D341Med (cell line): ENCODE data around the gene ZFYVE21.

ENCODE experiments used
- DNase-seq: peaks from one replicate; pipeline ENCODE4 v3.0.0; 2012; ENCODE audit warnings: low spot score

ZFYVE21 gene

DNA sequence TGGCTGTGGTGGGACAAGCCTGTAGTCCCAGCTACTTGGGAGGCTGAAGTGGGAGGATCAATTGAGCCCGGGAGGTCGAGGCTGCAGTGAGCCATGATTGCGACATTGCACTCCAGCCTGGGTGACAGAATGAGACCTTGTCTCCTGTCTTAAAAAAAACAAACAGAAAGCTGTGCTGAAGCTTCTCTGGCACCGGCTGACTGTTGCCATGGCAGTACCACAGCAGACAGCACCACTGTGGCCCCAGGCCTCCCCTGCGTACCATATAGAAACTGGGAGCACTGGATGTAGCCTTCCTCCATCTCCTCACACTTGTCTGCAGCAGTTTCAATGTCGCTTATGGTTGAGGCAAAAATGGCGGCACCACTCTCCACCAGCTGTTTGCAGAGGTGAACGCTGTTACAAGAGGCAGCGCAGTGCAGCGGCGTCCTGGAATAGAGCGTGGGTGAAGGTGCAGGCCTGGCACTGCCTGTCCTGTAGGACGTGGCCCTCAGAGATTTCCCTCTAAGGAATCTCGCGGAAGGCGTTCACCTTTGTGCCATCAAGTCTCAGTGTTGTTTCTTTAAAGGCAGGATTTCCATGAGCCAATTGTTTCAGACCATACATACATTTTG, 21.9 kb downstream of the ZFYVE21 start:
- no peak for DNase-seq

DNA sequence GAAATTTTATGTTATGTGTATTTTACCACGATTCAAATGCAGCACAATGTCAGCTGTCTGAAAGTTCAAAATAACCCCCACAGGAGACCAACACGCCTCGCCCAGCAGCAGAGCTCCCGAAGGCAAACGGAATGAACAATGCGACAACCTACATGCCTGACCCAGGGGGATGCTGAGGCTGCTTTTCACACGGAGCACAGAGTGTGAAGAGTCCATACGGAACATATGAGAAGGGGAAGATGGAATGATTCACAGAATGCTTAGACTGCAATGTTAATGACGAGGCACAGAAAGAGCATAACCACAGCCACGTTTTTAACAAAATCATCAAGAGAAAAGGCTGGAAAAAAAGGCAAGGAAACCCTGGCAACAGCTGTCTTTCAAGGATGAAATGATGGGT, 22.6 kb downstream of the ZFYVE21 start:
- DNase-seq, result no peak

DNA sequence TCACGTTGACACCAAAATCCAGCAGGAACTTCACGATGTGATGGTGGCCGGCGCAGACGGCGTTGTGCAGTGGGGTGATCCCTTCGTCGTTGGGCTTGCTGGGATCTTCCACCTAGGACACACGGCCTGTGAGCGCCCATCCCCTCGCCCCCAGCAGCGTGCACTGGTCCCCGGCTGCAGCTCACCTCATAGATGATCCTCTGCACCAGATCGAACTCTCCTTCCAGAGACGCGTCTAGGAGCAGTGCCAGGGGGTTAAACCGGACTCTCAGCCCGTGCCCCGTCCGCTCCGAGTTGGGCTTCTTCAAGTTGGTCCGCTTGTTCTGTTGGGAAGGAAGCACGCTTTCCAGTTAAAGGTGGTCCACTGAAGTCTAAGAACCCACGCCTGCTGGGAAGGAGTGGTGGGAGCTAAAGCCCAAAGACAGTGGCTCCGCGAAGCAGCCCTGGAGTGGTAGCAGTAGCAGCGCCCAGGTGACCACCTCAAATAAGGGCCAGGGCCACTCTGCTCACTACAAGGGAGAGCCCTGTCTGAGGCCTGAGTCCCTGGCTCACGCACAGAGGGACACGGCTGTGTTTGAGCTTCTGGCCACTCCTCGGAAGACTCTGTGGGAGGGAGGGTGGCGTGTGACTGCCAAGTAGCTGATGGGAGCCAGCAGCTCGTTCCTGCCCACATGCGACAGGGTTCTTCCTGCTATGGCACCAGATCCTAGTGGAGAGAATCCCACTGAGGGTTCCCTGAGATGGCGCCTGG, 23.3 kb downstream of the ZFYVE21 start:
- no peak for DNase-seq

DNA sequence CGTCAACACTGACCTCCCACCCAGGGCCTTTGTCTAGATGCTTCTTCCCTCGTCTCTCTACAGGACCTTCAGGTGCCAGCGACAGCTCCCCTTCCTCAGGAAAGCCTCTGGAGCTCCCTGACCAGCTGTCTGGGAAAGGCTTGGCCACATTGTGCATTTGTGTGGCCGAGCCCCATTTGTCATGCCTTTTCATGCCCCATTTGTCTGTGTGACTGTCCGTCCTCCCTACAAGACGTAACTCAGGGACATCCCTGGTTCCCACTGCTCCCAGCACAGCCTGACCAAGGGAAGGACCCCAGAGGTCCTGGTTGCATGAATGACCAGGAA, 23.8 kb downstream of the ZFYVE21 start:
- DNase-seq, result no peak

DNA sequence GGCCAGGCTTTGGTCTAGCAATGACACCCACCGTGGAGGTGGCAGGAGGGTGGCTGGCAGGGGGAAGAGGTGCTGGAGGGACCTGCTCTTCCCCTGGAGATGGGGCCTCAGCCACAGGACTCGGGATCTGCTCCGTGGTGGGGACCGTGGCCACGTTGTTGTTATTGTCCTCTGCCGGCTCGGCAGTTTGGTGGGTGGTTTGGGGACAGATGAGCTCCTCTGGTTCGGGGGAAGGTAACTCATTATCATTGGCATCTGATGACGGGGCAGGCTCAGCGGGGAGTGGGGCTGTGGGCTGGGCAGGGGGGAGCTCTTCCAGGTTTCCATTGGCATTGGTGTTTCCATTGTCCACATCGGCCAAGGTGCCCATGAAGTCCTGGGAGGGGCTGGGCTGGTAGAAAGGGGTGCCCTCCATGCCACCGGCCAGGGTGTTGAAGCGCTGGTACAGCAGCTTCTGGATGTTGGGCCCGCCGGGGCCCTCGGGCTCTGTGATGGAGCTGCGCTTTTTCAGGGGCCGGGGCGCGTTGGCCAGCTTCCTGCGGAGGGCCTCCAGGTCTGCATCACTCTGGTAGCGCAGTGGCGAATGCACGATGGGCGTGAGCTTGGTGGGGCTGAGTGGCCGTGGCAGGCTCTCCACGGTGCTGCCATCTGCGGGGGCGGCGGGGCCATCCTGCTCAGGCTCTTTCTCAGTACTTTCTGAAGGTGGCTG, 24.3 kb downstream of the ZFYVE21 start:
- DNase-seq, result no peak

DNA sequence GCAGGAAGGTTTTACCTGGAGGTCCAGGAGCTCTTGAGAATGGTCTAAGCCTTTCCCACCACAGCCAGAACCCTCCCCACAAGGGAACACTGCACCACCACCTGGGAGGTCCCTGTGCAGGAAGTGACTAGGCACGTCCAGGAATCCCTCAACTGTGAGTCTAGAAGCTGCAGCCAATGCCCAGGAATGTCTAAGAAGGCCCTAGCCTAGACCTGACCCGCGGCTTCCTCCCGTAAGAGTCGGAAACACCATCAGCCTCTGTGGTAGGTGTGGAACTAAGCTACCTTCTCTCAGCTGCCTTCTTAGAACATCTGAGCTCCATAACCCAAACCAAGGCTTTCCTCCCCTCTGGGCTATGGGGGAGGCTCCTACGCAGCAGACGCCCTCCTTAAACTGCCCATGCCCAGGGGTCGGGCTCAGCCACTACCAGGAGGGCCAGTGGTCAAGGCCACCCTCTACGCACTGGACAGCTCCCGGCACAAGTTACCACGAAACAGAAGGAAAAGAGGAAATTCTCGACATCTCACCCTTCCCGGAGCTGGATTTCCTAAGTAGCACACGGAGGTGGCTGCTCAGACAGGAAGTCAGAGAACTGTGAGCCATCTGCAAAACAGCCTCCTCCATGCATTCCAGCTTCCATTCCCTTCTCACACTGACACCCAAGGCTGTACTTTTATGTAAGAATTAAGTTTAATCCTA, 25.5 kb downstream of the ZFYVE21 start:
- no peak for DNase-seq

DNA sequence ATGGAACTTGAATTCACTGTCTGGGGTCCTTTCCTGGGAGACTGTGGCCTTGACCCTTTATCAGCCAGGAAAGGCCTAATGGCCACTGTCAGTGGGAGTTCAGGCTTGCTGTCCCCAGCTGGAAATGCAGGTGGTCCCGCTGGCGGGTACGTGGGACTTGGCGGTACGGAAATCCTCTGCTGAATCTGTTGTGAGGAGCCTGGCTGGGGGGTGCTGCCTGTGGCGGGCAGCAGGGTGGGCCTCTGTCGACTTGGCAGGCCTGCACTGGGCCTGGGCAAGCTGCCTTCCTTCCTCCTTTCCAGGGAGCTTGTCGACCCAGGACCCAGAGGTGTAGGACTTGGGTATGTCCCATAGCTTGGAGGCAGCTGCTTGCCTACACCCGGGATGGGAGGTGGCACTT, 26.3 kb downstream of the ZFYVE21 start:
- no peak for DNase-seq

DNA sequence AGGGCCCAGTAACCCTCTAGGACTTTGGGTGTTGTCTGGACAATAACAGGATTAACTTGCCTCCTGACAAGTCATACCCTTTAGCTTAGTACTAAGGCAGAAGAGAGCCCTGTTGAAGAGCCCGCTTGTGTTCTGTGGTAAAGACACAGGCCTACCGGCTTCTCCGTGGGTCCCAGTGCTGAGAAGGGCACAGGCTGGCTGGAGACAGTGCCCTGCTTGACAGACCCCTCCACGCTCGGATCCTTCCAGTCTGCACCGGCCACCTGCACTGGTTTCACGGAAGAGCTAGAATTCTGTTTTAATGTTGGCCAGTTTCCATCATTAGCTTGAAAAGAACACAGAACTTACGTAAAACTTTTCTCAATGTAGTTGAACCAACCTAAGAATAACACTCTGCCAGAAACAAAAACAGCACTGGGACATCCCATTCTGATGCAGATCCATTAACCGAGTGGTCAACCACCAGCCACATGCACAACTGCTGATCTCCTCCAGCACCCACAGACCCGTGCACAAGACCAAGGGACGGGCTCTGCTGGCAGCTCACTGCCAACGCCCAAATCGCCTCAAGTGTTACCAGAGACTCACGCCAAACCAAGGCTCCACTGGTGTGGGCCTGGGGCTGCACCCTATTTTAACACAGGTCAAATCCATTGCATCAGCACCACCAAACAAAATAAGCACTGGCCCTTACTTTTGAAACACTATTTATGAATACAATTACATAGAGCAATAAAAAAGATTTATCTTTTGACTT, 27.1 kb downstream of the ZFYVE21 start:
- DNase-seq, result no peak

DNA sequence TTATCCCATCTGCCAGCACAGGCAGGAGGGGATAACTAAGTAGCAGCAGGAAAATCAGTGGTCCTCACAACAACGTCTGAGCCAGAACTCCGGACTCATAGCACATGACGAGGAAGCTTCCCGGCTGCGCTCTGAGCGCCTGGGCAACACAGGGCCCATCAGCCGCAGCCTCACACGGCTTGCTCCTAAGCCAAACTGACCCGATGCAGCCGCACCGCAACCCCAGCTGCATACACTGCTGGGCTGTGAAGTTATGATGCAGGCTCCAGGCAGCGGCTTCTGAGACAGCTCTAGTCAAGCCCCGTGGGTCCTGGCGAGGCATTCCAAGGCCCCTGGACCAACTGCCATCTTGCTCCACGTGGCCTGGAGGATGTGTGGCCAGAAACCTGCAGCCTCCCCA, 28.1 kb downstream of the ZFYVE21 start:
- DNase-seq, result no peak

DNA sequence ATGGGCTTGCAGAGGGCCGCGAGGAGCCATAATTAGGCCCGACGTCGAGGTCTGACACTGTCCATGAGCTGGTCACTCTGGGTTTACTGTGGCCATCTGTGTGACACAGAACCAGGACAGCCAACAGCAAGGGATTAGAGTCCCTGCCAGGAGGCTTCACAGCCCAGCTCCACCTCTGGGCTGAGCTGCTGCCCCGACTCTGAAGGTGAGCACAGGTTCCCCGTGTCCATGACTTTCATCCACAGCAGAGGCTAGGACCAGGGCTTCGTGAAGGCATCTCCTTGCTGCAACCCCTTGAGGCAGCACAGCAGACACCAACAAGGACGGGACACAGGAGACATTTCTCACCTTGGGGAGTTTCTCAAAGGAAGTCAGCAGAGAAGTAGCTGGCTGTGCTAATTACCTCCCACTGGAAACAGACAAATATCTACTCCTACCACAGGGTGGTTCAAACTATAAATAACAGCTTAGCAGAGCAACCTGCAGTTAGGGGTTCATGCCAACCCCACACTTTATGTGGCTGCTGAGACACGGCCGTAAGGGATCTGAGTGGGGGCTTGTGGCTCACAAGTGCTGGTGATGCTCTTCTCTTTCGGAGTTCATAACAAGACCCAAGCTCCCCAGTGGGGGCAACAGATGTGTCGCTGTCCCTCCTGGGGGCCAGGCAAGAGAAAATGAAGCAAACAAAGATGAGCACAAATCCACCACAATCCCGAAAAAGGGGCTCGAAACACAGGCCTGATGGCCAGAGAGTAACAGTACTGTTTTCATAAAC, 29.2 kb downstream of the ZFYVE21 start:
- no peak for DNase-seq

DNA sequence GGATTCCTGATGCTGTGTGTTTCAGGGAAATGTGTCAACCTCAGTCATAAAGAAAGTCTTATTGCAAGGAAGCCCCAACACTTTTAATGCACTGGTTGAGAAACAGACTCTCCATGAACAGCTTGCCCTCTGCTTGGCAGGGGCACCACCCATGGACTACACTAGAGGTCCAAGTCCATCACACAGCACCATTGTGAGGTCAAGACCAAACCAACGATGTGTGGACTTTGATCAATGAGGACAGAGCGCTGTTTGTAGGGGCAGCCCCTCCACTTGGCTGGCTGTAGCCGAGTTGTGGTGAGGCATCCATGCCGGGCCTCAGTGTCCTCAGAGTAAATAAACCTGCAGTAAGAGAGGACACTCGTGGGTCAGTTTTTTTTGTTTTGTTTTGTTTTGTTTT, 29.8 kb downstream of the ZFYVE21 start:
- DNase-seq, result no peak

DNA sequence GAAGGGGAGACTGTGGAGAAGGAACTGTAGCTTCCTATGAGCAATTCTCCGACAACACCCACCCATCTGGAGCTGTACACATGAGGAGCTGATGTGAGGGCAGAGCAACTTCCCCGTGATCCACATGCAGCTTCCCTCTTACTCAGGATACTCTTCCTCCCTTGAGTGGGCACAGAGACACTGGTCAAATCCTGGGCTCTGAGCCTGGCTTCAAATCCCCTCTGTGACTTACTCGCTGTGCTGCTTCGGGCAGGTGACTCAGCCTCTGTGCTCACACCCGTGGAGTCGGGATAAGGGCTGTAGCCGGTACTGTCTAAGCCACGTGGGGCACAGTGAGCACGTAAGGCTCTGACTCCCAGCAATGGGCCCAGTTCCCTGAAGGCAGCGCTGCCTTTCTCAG, 31.1 kb downstream of the ZFYVE21 start:
- DNase-seq, result no peak

DNA sequence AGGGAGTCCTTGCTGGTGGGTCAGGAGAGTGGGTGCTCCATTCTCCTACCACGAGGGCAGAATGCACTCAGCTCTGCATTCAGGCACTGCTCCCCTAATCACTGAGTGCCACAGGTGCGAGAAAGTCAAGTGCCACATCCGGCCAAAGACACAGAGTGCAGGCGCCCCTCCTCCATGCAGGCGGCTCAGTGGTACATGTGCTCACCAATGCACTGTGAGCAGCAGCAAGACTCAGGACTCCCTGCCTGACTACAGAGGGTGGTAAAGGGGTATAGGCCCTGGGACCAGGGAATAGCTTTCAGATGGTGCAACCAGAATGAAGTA, 32.9 kb downstream of the ZFYVE21 start:
- DNase-seq, result no peak

DNA sequence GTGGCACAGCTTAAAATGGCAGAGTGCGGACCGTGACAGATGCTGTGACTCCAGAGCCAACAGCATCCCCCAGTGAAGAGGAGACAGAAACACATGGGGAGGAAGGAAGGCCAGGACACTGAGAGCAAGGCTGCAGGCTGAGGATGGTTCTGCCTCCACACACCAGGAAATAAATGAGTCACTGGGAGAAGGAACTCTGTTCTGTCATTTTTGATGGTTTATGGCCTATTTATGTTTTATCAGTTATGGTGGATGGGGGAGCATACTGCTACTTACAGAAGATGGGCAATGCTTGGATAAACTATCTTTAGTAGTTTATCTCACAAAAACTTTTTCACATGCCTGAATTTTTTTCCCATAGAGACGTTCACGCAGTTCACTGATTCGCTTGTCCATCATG, 33.8 kb downstream of the ZFYVE21 start:
- no peak for DNase-seq

DNA sequence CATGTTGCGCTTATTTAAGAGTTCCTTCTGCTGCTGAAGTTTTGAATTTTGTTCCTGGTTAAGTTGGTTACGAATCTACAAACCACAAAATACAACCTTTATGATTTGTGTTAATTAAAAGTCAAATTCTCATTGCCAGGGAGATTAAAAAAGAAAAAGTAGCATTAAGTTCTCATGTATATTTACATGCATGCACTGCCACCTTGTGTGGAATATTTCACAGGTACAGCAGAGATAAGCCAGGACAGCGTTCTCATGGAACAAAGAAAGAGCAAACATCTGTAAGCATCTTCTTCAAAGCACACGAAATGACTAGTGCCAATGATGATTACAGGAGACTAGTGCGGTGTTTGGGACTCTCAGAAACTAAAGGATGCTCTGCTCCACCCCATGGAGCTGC, 34.2 kb downstream of the ZFYVE21 start:
- DNase-seq, result no peak

DNA sequence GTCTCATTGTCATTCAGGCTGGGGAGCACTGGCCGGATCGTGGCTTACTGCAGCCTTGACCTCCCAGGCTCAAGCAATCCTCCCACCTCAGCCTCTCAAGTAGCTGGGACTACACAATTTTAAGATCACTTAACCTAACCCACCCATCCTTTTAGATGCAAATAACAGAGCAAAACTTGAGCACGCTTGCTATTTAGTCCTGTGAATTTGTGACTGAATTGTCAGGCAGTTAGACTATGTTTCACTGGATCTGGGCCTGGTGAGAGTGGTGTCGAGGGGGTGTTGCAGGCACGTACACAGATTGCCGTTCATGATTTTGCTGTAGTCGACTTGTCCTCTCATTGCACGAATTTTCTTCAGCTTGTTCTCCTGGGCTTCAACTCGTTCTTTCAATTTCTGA, 38.2 kb downstream of the ZFYVE21 start:
- DNase-seq, result no peak

DNA sequence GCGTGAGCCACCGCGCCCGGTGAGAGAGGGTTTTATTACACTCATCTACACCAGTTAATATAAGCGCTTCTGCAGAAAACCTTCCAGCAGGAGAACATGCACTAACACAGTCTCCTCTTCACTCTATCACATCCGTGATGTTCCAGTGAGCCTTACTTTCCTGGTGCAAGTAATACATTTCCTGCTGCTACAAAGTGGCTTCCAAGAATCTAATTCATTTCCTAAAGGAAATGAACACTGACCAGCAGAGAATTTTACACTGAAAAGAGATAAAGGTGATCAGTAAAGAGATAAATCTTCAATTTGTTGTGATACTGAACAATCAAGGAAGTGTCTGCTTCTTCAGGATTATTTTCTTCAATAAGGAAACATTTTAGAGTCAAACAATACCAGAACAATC, 39.5 kb downstream of the ZFYVE21 start:
- no peak for DNase-seq

DNA sequence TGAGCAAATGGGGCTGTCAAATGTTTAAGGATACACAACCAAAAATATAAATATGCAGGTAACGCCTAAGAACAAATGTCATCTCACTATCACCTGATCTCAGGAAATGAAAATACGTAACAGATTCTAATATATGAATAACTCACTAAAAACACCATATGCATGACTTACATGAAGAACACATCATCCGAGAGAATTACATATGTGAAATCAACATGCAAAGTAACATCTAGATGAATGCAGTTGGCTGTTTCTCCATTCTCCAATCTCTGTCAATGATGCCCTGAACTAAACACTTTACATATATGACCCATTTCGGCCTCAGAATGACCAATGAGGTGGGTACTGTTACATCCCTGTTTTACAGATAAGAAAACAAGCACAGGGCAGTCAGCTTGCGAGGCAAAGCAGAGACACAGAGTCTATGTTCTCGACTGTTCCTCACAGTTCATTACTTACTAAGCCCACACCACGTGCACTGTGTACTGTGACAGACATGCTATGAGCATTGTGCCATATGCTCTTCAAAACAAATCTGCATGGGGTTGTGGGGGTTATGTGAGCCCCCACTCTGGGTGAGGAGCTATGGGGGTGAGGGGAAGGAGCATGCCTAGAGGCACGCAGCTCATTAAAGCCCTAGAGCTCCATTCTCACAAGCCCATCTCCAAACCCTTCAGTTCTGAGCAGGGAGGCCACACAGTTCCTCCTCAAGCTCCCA, 42.6 kb downstream of the ZFYVE21 start:
- no peak for DNase-seq

DNA sequence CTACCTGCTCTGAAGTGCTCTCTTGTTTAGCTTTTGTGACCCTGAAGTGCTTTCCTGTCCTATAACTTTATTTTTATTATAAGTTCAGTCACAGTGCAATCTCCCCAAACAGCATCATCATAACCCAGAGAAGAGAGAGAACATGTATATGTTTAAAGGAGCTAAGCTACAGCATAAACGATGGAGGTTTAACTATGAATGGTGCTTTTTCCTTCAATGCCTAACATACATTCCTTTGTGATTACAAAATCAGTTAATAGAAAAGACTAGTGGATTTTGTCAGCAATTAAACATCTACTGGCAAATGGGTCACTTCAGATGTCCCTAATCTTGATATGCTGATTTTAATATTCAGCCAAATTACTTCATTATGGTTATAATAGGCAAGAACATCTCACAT, 46.4 kb downstream of the ZFYVE21 start:
- no peak for DNase-seq

DNA sequence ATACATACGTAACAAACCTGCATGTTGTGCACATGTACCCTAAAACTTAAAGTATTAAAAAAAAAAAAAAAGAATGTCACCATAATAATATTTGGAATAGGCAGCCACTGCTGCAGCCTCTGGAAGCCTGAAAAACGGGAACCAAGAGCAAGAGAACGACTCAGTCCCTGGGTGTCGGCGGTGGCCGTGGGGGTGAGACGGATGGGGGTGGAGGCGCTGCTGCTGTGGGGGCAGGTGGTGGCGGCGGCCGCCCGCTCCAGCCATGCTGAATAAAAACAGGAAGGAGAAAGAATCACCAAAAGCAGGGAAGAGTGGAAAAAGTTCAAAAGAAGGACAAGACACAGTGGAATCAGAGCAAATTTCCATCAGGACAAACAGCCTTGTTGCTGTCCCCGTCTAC, 46.9 kb downstream of the ZFYVE21 start:
- no peak for DNase-seq
